ENCODE results near the gene MYH6. TPM values are rescaled to one million over a fixed set of nuclear protein-coding genes. Genes with fewer than 3 reads are reported as not detected.

The MYH6 gene
- total RNA-seq, 1 donor from 2014 or later: not detected

DNA sequence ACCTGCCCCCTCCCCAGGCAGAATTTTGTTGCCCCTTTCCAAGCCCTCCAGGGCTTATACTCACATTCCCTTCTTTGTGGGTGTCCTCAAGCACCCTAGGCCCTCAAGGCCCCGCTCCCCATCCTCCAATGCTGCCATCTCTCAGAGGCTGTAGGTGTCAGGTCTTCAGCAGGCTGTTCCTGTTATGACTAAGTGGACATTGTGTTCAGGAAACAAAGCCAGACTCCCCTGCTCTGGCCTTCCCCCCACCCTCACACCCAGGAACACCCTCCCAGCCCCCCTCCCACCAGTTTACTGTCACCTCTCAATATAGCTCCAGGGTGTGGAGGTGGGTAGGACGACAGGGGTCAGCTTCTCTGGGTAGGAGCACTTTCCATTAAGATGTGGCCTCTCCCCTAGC is 1.4 kb upstream of the MYH6 start:
- no peak for DNase-seq (ENCODE audit: low spot score in 2 of 2, unreplicated experiment in 2 of 2)
- H3K4me3 Mint-ChIP-seq: no peak overlapping the region
- H3K36me3 Mint-ChIP-seq: no peaks in the 10 kb centered on the region
- H3K27me3 Mint-ChIP-seq (ENCODE audit: low read depth): peaks cover 36% of the 10 kb centered on the region
- no peaks in the 10 kb centered on the region for H3K4me1 Mint-ChIP-seq
- no peaks in the 10 kb centered on the region for H3K9me3 Mint-ChIP-seq
- no peak for TF ChIP-seq CTCF (IDR thresholded peaks at IDR 0.05; ENCODE audit: unreplicated experiment)
- no peak overlapping the region for H3K27ac Mint-ChIP-seq

DNA sequence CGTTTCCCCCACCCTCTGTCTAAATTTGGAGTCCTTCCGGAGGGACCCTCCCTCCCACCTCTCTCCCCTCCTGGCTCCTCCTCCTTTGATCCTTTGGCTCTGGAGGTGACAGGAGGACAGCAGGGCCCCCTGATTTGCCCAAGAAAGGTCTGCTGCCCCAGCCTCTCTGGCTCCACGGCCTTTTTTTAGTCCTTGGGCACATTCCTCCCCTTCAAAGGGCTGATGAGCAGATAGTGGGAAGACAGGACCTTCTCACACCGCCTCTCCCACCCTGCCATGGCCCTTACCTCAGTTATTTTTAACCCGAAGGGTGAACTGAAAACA is 196 bp upstream of the MYH6 start:
- Mint-ChIP-seq H3K4me1 (no peaks in the 10 kb centered on the region), H3K9me3 (no peaks in the 10 kb centered on the region), H3K4me3 (no peak overlapping the region), H3K36me3 (no peaks in the 10 kb centered on the region), H3K27ac (no peak overlapping the region), H3K27me3 (ENCODE audit: low read depth) (peaks cover 47% of the 10 kb centered on the region)
- DNase-seq (ENCODE audit: low spot score in 2 of 2, unreplicated experiment in 2 of 2): no peak
- TF ChIP-seq CTCF (IDR thresholded peaks at IDR 0.05; ENCODE audit: unreplicated experiment): no peak

- Mint-ChIP-seq H3K27me3 (ENCODE audit: low read depth) (peaks cover 61% of the 10 kb centered on the region), H3K27ac (no peak overlapping the region), H3K9me3 (no peaks in the 10 kb centered on the region), H3K4me3 (no peak overlapping the region), H3K36me3 (no peaks in the 10 kb centered on the region), H3K4me1 (peaks cover 2% of the 10 kb centered on the region)
- DNase-seq (ENCODE audit: low spot score in 2 of 2, unreplicated experiment in 2 of 2): no peak
- no peak for TF ChIP-seq CTCF (IDR thresholded peaks at IDR 0.05; ENCODE audit: unreplicated experiment)
Observed at GRCh38 chr14:23406725-23407355, 1.2 kb downstream of the MYH6 start.

GRCh38 chr14:23406244-23406643 is 1.8 kb downstream of the MYH6 start:
- no peaks in the 10 kb centered on the region for H3K36me3 Mint-ChIP-seq
- H3K27ac Mint-ChIP-seq: no peak overlapping the region
- peaks cover 66% of the 10 kb centered on the region for H3K27me3 Mint-ChIP-seq (ENCODE audit: low read depth)
- H3K4me3 Mint-ChIP-seq: no peak overlapping the region
- H3K4me1 Mint-ChIP-seq: peaks cover 2% of the 10 kb centered on the region
- TF ChIP-seq CTCF (IDR thresholded peaks at IDR 0.05; ENCODE audit: unreplicated experiment): no peak
- no peaks in the 10 kb centered on the region for H3K9me3 Mint-ChIP-seq
- no peak for DNase-seq (ENCODE audit: low spot score in 2 of 2, unreplicated experiment in 2 of 2)

DNA sequence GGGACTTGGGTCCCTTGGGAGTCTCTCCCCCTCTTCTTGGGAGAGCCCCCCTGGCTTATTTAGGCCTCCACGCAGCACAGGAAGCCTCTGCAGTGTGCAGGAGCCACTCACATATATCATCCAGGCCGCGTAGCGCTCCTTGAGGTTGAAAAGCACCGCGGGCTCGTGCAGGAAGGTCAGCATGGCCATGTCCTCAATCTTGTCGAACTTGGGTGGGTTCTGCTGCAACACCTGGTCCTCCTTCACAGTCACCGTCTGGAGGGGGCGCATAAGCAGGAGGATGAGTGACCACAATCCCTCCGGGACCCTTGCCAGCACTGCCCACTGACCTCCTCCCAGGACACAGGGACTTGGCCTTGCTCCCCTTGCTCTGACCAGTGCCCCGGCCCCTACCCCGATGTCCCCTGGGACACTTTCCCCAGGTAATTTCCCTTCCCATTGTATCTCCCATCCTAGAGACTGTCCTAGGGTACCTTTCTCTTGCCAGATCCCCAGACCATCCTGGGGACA is 2.5 kb downstream of the MYH6 start:
- no peak for TF ChIP-seq CTCF (IDR thresholded peaks at IDR 0.05; ENCODE audit: unreplicated experiment)
- H3K27me3 Mint-ChIP-seq (ENCODE audit: low read depth): peaks cover 63% of the 10 kb centered on the region
- peaks cover 2% of the 10 kb centered on the region for H3K4me1 Mint-ChIP-seq
- H3K4me3 Mint-ChIP-seq: no peak overlapping the region
- no peak overlapping the region for H3K27ac Mint-ChIP-seq
- no peak for DNase-seq (ENCODE audit: low spot score in 2 of 2, unreplicated experiment in 2 of 2)
- H3K36me3 Mint-ChIP-seq: no peaks in the 10 kb centered on the region
- H3K9me3 Mint-ChIP-seq: no peaks in the 10 kb centered on the region

- no peak for TF ChIP-seq CTCF (IDR thresholded peaks at IDR 0.05; ENCODE audit: unreplicated experiment)
- no peak overlapping the region for H3K4me3 Mint-ChIP-seq
- no peak for DNase-seq (ENCODE audit: low spot score in 2 of 2, unreplicated experiment in 2 of 2)
- peaks cover 62% of the 10 kb centered on the region for H3K27me3 Mint-ChIP-seq (ENCODE audit: low read depth)
- no peaks in the 10 kb centered on the region for H3K36me3 Mint-ChIP-seq
- H3K4me1 Mint-ChIP-seq: peaks cover 2% of the 10 kb centered on the region
- H3K27ac Mint-ChIP-seq: no peak overlapping the region
- no peaks in the 10 kb centered on the region for H3K9me3 Mint-ChIP-seq
Observed at GRCh38 chr14:23405096-23405495, 3.0 kb downstream of the MYH6 start.
